GM19438 (cell line): Measurements from ENCODE around the gene COL23A1.

ENCODE experiments used
- ATAC-seq: cut with Tn5 transposase; IDR thresholded peaks from one replicate; pipeline ENCODE4 v1.9.1; 2021; ENCODE audit warnings: low read depth; ENCODE audit not compliant: unreplicated experiment

Gene COL23A1

GRCh38 chr5:178282391-178282790, 307.8 kb downstream of the COL23A1 start:
- no peak for ATAC-seq

DNA sequence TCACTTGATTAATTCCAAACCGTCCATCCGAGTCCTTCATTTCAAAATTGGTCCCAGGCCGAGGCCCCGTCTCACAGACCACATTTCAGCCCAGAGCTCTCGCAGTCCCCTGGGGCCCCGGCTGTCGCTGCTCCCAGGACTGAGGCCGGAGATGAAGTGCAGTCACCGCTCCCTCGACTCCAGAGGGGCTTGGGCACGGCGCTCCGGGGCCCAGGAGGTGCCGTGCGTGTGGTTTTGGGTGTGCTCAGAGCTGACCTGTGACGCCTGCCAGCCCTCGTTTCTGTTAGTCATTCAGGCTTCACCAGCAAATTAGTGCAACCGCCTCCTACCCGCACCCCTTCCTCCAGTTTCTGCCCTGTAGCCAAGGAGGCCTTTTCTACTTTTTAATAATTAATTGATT, 308.9 kb downstream of the COL23A1 start:
- ATAC-seq = no peak

DNA sequence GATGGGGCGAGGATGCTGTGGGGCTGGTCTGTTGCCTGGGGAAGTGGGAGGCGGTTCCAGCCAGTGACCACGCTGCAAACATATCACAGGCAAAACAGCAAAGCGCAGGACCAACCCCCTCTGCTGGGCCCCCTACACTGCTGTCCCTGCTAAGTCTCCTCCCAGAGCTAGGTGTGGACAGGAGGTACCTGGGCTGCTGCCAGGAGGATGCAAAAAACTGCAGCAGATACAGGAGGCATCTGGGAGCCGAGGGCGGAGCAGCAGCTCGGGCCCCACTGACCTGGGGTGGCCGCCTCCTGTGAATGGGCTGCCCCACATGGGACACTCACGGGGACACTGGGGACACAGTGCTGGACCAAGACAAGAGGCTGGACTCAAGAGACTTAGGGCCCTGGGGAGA, 309.6 kb downstream of the COL23A1 start:
- no peak for ATAC-seq

DNA sequence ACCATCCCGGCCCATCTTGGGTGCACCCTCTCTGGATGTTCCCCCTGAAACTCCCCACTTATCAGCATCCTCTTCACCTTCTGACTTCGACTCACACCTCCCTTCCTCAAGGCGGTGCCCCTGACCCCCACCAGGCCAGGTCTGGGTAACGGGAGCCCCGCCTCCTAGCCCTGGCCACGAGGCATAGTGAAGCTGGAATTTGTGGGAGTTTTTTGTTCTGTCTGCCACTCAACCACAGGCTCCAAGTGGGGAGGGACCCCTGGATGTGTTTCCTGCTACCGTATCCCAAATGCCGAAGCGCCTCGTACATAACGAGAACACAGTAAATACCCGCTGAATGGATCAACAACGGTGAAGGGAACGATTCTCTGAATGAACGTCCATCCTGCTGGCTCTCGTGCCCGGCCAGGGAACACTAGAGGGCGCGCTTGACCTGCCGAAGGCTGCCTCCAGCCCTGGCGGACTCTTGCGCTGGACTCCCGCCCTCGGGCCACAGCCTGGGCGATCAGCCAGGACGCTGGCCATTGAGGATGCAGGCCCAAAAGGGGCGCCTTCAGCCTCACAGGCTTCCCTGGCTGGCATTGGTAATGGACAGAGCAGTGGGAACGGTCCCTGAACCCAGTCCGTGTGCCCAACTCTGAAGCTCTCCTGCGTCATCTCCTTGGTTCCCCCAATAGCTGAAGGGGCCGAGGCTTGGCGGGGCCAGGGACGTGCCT, 310.3 kb downstream of the COL23A1 start:
- no peak for ATAC-seq

DNA sequence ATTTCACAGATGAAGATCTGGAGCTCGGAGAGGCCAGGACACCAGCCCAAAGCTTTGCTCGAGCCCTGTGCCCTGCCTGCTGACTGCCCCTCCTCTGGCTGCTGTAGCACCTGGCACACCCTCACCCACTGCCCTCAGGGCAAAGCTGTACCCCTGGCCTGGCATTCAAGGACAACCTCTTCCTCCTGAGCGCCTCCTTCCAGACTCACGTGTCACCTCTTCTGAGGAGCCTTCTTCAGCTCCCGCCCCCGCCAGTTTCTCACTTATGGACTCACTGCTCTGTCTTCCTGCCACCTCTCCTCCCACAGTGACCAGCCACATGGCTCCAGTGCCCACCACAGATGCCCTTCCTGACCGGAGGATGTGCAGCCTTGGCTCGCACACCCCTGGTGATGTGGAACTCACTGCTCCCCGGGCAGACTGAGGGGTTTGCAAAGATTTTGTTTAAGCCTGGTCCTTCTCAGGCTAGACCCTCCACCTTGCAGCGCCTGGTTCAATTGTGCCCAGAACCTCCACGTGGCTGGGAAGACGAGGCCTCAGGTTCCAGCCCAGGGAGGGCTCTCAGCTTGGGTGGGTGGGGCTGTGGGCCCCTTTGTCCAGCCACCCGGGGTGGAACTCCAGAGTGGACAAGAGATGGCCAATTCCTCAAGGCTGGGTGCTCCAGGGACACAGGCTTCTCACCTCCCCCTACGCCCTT, 311.0 kb downstream of the COL23A1 start:
- ATAC-seq = no peak

- ATAC-seq = no peak
These were observed 311.7 kb downstream of the COL23A1 start for GRCh38 chr5:178278358-178279023.

- ATAC-seq = no peak
These were observed 312.3 kb downstream of the COL23A1 start for GRCh38 chr5:178277866-178278265.

- no peak for ATAC-seq
These were observed 312.8 kb downstream of the COL23A1 start for GRCh38 chr5:178277346-178277745.

DNA sequence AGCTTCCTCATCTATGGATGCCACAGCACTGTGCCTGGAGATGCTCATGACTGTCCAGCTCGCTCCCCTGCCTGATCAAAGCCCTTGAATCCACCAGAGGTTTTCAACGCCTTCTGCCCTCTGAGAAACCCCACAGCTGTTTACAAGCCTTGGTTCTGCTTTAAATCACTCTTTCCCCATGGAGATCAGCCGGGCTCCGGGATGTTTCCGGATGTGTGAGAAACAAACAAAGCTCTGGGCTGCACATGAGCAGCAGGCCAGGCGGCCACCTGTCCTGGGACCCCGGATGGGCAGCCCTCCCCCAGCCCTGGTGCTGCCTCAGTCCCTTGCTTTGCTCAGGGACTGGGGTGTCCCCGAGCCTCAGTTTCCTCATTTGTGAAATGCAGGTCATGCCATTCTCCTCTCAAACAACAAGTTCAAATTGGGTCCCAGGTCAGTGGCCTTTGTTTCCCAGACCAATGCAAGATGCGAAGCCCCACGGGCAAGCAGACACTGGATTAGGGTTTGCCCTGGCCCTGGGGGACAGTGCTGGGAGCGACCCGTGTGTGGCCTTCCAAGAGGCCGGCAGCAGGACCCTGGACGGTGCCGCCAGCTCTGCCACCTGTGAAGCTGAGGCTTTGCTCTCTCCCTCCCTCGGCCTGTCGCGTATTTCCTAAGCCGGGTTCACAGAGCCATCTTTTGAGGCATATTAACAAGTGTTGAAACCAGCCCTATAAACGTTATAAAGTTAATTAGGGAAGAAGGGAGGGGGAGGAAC, 315.2 kb downstream of the COL23A1 start:
- no peak for ATAC-seq

DNA sequence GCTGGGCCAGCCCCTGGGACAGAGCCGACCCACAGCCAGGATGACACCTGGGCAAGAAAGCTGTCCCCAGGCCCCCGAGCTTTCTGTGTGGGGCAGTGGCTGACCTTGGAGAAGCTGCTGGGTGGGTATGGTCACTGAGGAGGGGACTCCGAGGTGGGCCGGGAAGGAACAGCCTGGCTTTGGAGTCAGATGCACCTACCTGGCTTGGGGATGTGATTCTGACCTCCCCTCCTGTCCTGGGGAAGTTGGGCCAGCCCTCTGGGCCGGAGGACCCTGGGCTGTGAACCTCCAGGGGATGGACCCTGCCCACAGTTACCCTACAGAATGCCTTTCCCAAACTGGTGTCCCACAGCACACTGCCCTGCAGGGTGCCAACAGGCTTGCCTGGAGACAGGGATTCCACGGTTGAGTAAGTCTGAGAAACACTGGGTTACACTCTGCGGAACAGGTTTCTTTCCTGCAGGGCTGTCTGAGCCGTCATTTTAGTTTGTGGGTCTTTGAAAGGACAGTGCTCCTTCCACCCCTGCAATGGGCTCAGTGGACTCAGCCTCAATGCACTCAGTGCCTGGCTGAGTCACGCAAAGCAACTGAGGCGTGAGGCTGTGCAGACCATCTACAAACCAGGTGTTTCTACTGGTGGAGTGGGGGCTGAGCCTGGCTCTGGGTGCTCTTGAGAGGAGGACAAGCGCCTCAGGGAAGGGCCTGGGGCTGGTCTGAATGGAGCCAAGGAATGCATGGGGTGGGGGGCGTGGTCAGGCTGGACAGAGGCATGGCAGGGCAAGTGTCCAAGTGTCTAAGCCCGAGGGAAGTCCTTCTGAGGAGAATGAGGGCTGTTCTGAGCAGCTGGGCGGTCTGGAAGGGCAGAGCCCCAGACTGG, 316.3 kb downstream of the COL23A1 start:
- no peak for ATAC-seq

- no peak for ATAC-seq
These were observed 317.2 kb downstream of the COL23A1 start for GRCh38 chr5:178273041-178273440.

DNA sequence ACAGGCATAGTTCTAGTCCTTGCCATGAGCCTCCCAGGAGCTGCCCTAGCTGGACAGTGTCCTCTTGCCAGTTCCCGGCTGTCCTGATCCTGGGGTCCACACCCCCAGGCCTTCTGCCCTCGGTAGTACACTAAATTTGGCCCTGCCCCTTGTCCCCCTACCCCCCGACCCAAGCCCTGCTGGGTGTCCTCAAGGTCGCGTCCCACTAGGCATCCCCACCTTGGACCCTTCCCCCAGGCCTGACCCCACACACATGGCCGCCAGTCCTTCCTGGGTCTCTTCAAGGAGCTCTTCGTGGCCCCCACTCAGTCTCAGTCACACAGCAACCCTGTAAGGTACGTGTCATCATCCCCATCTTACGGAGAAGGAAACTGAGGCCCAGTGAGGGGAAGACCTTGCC, 317.6 kb downstream of the COL23A1 start:
- no peak for ATAC-seq

GRCh38 chr5:178271726-178272479, 318.3 kb downstream of the COL23A1 start:
- no peak for ATAC-seq

DNA sequence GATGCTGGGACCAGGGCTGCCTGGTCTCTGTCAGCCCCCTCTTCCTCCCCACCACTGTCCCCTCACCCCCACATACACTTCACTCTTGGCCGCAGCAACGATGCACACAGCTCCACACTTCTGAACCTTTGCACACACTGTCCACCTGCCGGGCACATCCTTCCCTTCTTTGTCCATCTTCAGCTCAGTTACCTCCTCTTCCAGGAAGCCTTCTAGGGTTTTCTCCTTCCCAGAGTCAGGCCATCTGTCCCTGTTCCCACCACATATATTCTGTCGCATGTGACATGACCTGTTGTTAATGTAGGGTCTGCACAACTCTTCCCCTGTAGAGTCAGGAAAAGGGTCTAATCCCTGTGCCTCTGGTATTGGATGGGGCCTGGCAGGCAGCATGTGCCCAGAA, 319.0 kb downstream of the COL23A1 start:
- no peak for ATAC-seq

GRCh38 chr5:178269499-178269898, 320.7 kb downstream of the COL23A1 start:
- ATAC-seq = no peak

- no peak for ATAC-seq
These were observed 322.3 kb downstream of the COL23A1 start for GRCh38 chr5:178267876-178268275.

DNA sequence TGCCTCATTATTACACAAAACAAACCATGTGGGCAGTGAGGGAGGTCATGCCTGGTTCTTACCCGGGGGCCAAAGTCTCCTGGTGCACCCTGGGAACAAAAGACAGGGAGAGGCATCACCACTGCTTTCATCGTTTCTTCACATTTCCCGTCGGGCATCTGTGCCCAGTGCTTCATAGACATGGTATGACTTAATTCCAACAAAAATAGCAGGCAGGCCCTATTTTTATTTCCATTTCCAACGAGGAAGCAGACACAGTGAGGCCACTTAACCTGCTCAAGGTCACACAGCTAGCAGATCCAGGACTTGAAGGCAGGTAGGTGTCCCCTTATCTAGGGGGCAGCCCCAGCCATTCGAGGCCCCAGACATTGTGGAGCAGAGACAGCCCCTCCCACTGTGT, 322.9 kb downstream of the COL23A1 start:
- ATAC-seq = no peak

DNA sequence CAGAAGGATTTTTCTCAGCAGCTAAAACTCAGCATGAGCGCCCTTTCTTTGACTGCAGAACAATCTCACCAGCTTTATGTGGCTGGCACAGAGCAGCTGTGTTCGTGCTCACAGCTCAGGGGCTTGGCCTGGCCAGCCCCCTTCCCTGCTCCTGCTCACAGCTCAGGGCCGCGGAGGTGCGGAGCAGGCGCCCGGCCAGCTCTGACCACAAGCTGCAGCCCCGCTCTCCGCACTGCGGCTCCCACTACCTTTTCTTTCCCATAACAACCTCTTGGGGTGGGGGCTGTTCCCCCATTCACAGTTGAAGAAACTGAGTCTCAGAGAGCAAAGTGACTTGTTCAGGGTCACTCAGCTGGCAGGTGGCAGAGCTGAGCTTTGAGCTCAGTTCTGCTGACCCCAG, 323.6 kb downstream of the COL23A1 start:
- no peak for ATAC-seq

DNA sequence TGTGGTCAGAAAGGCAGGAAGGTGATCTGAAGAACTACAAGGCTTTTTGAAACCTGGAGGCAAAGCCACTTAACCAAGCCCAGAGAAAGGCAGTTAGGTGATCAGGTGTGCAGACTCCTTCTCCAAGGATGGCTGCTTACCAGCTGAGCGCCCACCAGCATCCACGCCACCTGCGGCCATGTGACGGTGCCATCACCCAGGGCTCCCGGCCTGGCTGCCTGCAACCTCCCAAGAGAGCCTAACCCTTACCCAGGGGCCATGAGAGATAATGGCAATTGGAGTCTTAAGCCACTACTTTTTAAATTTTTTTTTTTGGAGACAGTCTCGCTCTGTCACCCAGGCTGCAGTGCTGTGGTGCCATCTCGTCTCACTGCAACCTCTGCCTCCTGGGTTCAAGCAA, 324.4 kb downstream of the COL23A1 start:
- no peak for ATAC-seq
